Sigmoid colon (tissue), 7 donors: ENCODE measurements around the gene DYNLT4. TPM values are rescaled to one million over a fixed set of nuclear protein-coding genes. Genes with fewer than 3 reads are reported as not detected.

Experiments used
- DNase-seq: peaks from one replicate; pipeline ENCODE4 v3.0.0-alpha.2; 2019
- H3K27ac ChIP-seq, 4 donors: fragments of 200-600 bp; sonication (generic); one replicate each; pipeline ENCODE4 v1.5.1; 2016 to 2019; ENCODE audit warnings: mild to moderate bottlenecking in 1 of 4
- H3K27me3 ChIP-seq, 3 donors: fragments of 200-600 bp; sonication (generic); one replicate each; pipeline ENCODE4 v1.5.1; 2019; ENCODE audit warnings: mild to moderate bottlenecking in 1 of 3
- H3K36me3 ChIP-seq, 4 donors: fragments of 200-600 bp; sonication (generic); one replicate each; pipeline ENCODE4 v1.5.1; 2016 to 2019
- H3K4me1 ChIP-seq, 4 donors: fragments of 200-600 bp; sonication (generic); one replicate each; pipeline ENCODE4 v1.5.1; 2017 to 2019
- H3K4me3 ChIP-seq, 4 donors: fragments of 200-600 bp; sonication (generic); one replicate each; pipeline ENCODE4 v1.5.1; 2017 to 2019; ENCODE audit warnings: mild to moderate bottlenecking in 2 of 4, moderate library complexity in 1 of 4
- H3K9me3 ChIP-seq, 4 donors: fragments of 200-600 bp in 3 of 4; sonication (generic) in 3 of 4; one replicate each; pipeline versions ENCODE4 v1.5.1 to v1.6.1; 2013 to 2019
- CTCF ChIP-seq, 4 experiments: fragments of 450-650 bp in 3 of 4; fragments of 200-600 bp in 1 of 4; IDR thresholded peaks; one replicate each; pipeline ENCODE4 v1.5.1; 2016 to 2019; ENCODE audit warnings: antibody characterized with exemption in 4 of 4, mild to moderate bottlenecking in 3 of 4, moderate library complexity in 2 of 4
- EP300 ChIP-seq, 4 donors: sonication (generic); formaldehyde crosslinking; IDR thresholded peaks; one replicate each; pipeline ENCODE4 v1.6.1; 2017; ENCODE audit warnings: antibody characterized with exemption in 4 of 4
- POLR2A ChIP-seq, 2 donors: fragments of 450-650 bp; IDR thresholded peaks; one replicate each; pipeline ENCODE4 v1.6.1; 2016; ENCODE audit warnings: antibody characterized with exemption in 2 of 2, mild to moderate bottlenecking in 2 of 2, moderate library complexity in 2 of 2
- POLR2AphosphoS5 ChIP-seq, 4 donors: sonication (generic); formaldehyde crosslinking; IDR thresholded peaks; one replicate each; pipeline ENCODE4 v1.6.1; 2017; ENCODE audit warnings: antibody characterized with exemption in 4 of 4
- WGBS, 2 donors: extraction: QIAGEN DNeasy Blood & Tissue Kit; methylation state at CpG; one replicate each; pipeline ENCODE4 v1.1.7; 2013; 5-methylcytosine and 5-hydroxymethylcytosine counted together
- intact Hi-C: fragments of 100-400 bp; cut with DNase I; formaldehyde crosslinking; loops from one replicate; pipeline ENCODE4 v1.15.1; 2023
- polyA plus RNA-seq, 3 donors: library from polyadenylated mRNA; stranded (reverse); fragments of 200-250 nt; gene quantifications; one replicate each; pipeline ENCODE4 v1.2.3, GENCODE V29; 2013
- total RNA-seq, 4 donors: library from RNA; depleted of rRNA; stranded (reverse); fragments of >200 nt; gene quantifications; one replicate each; pipeline ENCODE4 v1.1.0, GENCODE V29; 2016
- donor health status: healthy with polysubstance abuse.
- donor health status: Bipolar disorder and iron deficiency.
- donor health status: healthy.

Gene DYNLT4
- total and polyA plus RNA-seq, 7 donors, result 0.20 to 1.1 TPM; not detected in 5

DNA sequence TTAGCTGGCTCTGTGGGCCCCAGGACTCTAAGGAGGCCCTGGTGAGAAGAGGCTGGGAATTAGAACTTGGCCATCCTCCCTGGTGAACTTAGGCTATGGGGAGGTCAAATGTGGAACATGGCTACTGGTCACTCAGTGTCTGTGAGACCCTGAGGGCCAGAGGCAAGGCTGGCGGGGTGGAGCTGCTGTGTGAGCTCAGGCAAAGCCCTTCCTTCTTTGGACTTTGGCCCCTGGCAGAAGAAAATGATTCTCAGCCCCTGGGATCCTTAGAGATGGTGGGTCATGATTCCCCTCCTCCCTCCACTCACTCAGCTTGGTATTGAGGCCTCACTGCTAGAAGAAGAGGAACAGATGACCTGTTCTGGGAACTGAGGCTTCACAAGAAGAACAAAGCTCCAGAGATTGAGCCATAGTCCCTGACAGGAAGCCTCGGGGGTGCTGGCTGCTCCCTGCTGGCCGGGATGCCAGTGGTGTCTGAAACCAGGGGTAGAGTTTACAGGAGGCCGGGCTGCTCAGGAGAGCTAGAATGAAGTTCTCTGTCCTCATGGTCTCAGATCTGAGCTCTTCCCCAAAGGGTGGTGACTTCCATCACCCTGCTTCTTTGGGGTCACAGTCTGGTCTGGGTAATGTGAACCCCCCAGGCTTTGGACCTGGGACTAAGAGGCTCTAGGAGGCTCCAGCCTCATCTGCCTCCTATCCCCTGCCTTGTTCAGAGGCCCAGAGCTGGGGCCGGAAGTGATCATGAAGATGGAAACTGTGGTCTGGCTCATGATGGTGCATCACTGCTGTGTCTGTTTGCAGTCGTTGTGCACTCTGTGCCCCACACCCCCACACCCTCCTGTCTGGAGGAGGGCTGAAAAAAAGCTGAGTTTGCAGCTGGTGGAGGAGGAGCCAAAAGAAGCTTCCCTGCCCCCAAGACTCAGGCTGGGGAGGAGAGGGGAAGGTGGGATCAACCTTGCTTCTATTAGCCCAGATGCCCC, 2.1 kb upstream of the DYNLT4 start:
- intact Hi-C loops, result loop anchor here (10.0 kb wide), 1 partner anchor 686 kb away; the partner anchor contains the start of gene TESK2
- H3K4me3 ChIP-seq, result peak overlapping the region; percentile 13 to 35 (median 26)
- H3K27ac ChIP-seq, result peak overlapping the region; percentile 88 to 98 (median 95)
- H3K27me3 ChIP-seq, result no peaks in the 10 kb centered on the region
- H3K9me3 ChIP-seq, result no peaks in the 10 kb centered on the region
- peak; percentile 80 for DNase-seq
- peaks cover 0 to 21% (median 5%) of the 10 kb centered on the region in 4 donors for H3K36me3 ChIP-seq
- TF ChIP-seq EP300 (IDR thresholded peaks at IDR 0.05) (no peak), CTCF (IDR thresholded peaks at IDR 0.05) (no peak), POLR2AphosphoS5 (IDR thresholded peaks at IDR 0.05) (peak in 3 of 4 donors; percentile 6 to 21 (median 17)), POLR2A (IDR thresholded peaks at IDR 0.05) (no peak)
- H3K4me1 ChIP-seq, result peaks cover 0 to 80% (median 60%) of the 10 kb centered on the region in 4 donors
- WGBS, 2 donors, result 27 to 33% methylated on average over 6 of the region's 6 CpGs

DNA sequence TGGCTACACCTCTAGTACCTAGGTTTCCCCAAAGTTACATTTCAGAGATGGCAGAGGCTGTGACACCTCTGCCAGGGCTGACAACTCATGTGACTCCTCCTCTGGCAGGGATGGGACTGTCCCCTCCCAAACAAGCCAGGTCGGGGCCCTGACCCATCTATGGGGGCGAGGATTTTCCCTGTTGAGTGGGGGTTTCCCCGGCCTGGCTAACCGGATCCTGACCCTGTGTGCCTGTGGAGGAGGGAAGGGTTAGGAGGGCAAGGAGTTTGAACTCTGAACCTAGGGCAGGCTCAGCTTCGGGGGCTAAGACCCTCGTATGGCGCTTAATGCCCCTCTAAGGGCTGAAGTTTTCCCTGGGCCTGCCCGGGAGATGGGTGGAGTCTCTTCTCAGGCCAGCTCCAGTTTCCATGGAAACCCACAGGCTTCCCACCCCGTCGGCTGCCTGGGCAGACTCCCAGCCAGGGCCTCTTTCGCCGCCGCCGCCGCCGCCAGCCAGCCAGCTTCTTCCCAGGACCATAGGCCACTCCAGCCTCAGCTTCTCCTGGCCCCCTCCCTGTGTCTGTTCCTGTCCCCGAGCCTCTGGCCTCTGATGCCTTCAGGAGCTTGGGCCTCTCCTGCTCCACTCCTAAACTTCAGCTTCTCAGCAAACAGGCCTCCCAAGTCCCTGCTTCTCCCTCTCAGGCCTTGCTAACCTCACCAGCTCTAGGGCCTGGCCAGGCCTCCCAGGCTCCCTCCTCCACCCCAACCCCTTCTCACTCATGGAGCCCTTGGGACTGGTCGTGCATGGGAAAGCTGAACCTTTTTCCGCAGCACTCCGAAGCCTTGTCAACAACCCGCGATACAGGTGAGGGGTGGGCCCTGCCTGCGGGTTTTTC, 1.1 kb upstream of the DYNLT4 start, which contains the start of gene BTBD19:
TSS of gene BTBD19 (plus strand) at position 461 of the 875 bp plus-strand sequence. CDS start at position 759, 298 bp downstream.
- peak in 3 of 4 donors; percentile 13 to 50 (median 47) for TF ChIP-seq POLR2AphosphoS5 (IDR thresholded peaks at IDR 0.05)
- no peak for TF ChIP-seq EP300 (IDR thresholded peaks at IDR 0.05)
- TF ChIP-seq CTCF (IDR thresholded peaks at IDR 0.05), result no peak
- no peak for TF ChIP-seq POLR2A (IDR thresholded peaks at IDR 0.05)
- Histone ChIP-seq H3K4me3 (peak within 1 kb of the TSS; percentile 13 to 35 (median 26)), H3K4me1 (peaks cover 0 to 79% (median 57%) of the 10 kb centered on the region in 4 donors), H3K27ac (peak within 1 kb of the TSS; percentile 88 to 98 (median 95)), H3K36me3 (peaks cover 0 to 31% (median 10%) of the 10 kb centered on the region in 4 donors), H3K27me3 (no peaks in the 10 kb centered on the region), H3K9me3 (no peaks in the 10 kb centered on the region)
- 40 to 51% methylated on average over 23 of the region's 23 CpGs for WGBS, 2 donors
- intact Hi-C loops, result loop anchor here (10.0 kb wide), 1 partner anchor 687 kb away; the partner anchor contains the start of gene TESK2
- peak; percentile 94 for DNase-seq

DNA sequence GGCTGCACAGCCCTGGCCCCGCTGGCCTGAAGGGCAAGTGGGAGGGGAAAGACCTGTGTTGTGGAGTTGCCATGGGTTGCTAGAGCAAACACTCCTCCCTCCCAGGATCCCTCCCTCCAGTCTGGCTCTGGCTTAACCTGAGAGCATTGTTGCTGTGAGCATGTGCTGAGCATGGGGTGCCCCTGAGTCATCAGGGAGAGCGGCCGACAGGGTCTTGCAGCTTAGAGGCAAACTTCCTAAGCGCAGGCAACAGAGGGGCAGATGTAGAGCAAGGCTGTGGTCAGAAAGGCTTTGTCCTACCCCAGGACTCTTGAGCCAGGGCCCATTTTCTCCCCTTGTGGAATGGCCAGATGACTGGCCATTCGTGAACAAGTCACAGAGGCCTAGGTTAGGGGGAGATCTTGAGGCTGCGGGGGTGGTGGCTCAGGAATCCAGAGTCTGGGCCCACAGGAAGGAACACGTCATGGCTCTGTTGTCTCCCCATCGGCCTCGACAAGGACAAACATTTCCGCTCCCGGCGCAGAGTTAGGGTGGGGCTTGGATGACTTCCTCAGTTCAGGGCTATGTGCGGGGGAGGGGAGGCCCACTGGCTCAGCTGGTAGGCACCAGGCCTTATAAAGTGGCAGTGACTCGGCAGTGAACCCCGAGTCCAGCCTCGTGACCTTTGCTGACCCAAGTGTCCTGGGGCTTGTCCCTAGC, 362 bp upstream of the DYNLT4 start:
- intact Hi-C loops, result loop anchor here (10.0 kb wide), 1 partner anchor 687 kb away; the partner anchor contains the start of gene TESK2
- Histone ChIP-seq H3K27me3 (no peaks in the 10 kb centered on the region), H3K36me3 (peaks cover 0 to 39% (median 10%) of the 10 kb centered on the region in 4 donors), H3K4me1 (peaks cover 0 to 79% (median 50%) of the 10 kb centered on the region in 4 donors), H3K4me3 (peak overlapping the region in 2 of 4 donors; percentile 23 to 35), H3K27ac (peak overlapping the region; percentile 88 to 98 (median 95)), H3K9me3 (no peaks in the 10 kb centered on the region)
- TF ChIP-seq POLR2AphosphoS5 (IDR thresholded peaks at IDR 0.05) (peak; percentile 16 to 89 (median 48)), EP300 (IDR thresholded peaks at IDR 0.05) (peak in 1 of 4 donors; percentile 67), POLR2A (IDR thresholded peaks at IDR 0.05) (peak in 1 of 2 donors; percentile 11), CTCF (IDR thresholded peaks at IDR 0.05) (no peak)
- DNase-seq, result peak; percentile 98
- WGBS, 2 donors, result 3 to 6% methylated on average over 16 of the region's 16 CpGs
